Vagina (tissue), 2 donors: ENCODE results near the gene INPP5A.
"Not testable (repeated sequence)": the region's sequence is repeated elsewhere in the genome, so short reads cannot be mapped to it uniquely, and the experiment has no call there.

Source experiments
- POLR2A ChIP-seq, 2 donors: fragments of 450-650 bp; IDR thresholded peaks; one replicate each; pipeline ENCODE4 v1.6.1; 2017; ENCODE audit warnings: antibody characterized with exemption in 2 of 2, mild to moderate bottlenecking in 2 of 2, moderate library complexity in 2 of 2
- POLR2AphosphoS5 ChIP-seq, 2 donors: sonication (generic); formaldehyde crosslinking; IDR thresholded peaks; one replicate each; pipeline ENCODE4 v1.9.0; 2017; ENCODE audit warnings: antibody characterized with exemption in 2 of 2, mild to moderate bottlenecking in 2 of 2, low read depth in 1 of 2; ENCODE audit not compliant: insufficient read depth in 1 of 2
- TF ChIP-seq, protein P1 (sequence below), 3 experiments: fragments of 450-650 bp in 2 of 3; fragments of 200-600 bp in 1 of 3; sonication (generic) in 1 of 3; IDR thresholded peaks; one replicate each; pipeline ENCODE4 v1.5.1; 2017 to 2019; ENCODE audit warnings: antibody characterized with exemption in 3 of 3, mild to moderate bottlenecking in 2 of 3, moderate library complexity in 2 of 3

GRCh38 chr10:132553568-132553967, 16.0 kb downstream of the INPP5A start:
- TF ChIP-seq POLR2A (IDR thresholded peaks at IDR 0.05); POLR2AphosphoS5 (IDR thresholded peaks at IDR 0.05; ENCODE audit: insufficient read depth in 1 of 2, low read depth in 1 of 2): not testable (repeated sequence)
- TF ChIP-seq, protein P1, sequence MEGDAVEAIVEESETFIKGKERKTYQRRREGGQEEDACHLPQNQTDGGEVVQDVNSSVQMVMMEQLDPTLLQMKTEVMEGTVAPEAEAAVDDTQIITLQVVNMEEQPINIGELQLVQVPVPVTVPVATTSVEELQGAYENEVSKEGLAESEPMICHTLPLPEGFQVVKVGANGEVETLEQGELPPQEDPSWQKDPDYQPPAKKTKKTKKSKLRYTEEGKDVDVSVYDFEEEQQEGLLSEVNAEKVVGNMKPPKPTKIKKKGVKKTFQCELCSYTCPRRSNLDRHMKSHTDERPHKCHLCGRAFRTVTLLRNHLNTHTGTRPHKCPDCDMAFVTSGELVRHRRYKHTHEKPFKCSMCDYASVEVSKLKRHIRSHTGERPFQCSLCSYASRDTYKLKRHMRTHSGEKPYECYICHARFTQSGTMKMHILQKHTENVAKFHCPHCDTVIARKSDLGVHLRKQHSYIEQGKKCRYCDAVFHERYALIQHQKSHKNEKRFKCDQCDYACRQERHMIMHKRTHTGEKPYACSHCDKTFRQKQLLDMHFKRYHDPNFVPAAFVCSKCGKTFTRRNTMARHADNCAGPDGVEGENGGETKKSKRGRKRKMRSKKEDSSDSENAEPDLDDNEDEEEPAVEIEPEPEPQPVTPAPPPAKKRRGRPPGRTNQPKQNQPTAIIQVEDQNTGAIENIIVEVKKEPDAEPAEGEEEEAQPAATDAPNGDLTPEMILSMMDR (IDR thresholded peaks at IDR 0.05), result not testable (repeated sequence)
